AG09309 (cell line): Measurements from ENCODE around the gene TFF1.

Experiments used
- DNase-seq: peaks from one replicate; pipeline ENCODE4 v3.0.0-alpha.2; 2010; ENCODE audit warnings: low read depth
- H3K4me3 ChIP-seq: 2 replicates; pipeline ENCODE4 v1.5.1; 2011; ENCODE audit warnings: mild to moderate bottlenecking, low read depth, low read length, moderate library complexity; ENCODE audit not compliant: control insufficient read depth
- TF ChIP-seq, protein P1 (sequence below): IDR thresholded peaks from 2 replicates; pipeline ENCODE4 v1.5.1; 2011; ENCODE audit warnings: mild to moderate bottlenecking, low read depth, low read length, inconsistent platforms; ENCODE audit not compliant: insufficient read depth, control insufficient read depth; ENCODE audit errors: missing control alignments

Gene TFF1

DNA sequence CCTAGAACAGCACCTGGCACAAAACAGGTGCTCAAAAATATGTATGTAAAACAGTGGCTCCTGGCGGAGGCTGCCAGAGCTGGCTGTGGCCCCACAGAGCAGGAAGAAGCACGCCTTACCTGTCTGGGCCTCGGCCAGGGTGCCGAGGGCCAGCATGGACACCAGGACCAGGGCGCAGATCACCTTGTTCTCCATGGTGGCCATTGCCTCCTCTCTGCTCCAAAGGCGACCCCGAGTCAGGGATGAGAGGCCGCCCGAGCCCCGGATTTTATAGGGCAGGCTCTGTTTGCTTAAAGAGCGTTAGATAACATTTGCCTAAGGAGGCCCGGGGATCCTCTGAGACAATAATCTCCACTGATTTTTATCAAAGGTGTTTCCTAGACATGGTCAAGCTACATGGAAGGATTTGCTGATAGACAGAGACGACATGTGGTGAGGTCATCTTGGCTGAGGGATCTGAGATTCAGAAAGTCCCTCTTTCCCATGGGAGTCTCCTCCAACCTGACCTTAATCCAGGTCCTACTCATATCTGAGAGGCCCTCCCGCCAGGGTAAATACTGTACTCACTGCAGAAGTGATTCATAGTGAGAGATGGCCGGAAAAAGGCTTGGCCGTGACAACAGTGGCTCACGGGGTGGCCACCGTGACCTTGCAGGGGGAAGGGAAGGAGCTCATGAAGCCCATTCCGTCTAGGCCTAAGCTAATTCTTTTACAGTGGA, at the start of gene TFF1:
Gene TFF1, minus strand, starts transcription at position 244 of the 719 bp plus-strand sequence. Its CDS starts 40 bp downstream, at position 204.
- no peak for DNase-seq
- TF ChIP-seq, protein P1, sequence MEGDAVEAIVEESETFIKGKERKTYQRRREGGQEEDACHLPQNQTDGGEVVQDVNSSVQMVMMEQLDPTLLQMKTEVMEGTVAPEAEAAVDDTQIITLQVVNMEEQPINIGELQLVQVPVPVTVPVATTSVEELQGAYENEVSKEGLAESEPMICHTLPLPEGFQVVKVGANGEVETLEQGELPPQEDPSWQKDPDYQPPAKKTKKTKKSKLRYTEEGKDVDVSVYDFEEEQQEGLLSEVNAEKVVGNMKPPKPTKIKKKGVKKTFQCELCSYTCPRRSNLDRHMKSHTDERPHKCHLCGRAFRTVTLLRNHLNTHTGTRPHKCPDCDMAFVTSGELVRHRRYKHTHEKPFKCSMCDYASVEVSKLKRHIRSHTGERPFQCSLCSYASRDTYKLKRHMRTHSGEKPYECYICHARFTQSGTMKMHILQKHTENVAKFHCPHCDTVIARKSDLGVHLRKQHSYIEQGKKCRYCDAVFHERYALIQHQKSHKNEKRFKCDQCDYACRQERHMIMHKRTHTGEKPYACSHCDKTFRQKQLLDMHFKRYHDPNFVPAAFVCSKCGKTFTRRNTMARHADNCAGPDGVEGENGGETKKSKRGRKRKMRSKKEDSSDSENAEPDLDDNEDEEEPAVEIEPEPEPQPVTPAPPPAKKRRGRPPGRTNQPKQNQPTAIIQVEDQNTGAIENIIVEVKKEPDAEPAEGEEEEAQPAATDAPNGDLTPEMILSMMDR: no peak

DNA sequence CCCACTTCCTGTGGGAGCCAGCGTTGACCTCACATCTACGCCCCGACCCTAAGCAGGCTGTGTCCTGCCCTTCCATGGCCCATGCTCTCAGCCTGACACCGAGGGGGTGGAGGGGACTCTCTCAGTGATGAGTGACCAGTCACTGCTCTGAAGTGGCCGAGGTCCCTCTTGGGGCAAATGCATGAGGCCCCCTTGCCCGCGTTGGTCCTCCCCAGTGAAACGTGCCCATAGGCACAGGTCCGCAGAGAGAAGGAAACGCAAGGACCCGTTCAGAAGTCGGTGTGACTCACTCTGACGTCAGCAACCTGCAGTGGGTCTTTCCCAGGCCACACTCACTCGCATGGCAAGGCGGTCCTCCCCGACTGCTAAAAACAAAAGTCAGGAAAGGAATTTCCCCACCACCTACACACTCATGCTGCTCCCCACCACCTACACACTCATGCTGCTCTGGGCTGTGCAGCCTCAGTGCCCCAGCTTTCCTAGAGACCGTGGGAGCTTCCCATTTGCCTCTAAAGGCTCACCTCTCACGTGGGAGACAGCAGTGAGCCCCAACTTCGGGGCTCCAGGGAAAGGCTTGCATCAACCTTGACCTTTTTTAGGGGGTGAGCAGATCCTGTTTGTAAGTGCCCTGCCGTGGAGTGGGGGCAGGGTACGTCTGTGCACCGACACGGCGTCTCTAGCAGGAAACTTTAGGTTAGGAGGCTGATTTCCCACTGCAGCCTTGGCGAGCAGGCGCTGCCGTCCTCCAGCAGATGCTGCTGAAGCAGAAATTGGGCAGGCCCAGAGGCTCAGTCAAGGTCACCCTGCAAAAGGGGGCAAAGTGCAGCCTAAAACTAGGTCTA, 48.8 kb upstream of the TFF1 start:
- no peak for DNase-seq
- no peak overlapping the region for H3K4me3 ChIP-seq

More for the DNA sequence above, at the start of gene TFF1:
- H3K4me3 ChIP-seq: no peak within 1 kb of the TSS

DNA sequence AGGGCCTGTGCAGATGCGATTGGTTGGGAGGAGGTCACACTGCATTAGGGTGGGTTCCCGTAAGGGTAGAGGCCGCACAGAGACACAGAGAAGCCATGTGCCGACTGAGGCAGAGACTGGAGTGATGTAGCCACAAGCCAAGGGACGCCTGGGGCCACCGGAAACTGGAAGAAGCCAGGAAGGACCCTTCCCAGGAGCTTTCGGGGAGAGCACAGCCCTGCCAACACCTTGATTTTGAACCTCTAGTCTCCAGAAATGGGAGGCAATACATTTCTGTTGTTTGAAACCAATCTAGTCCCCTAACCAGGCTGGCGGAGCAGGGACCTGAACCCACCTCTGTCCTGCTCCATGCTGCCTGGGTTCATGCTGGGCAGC, 48.2 kb upstream of the TFF1 start:
- no peak for DNase-seq
- TF ChIP-seq, protein P1: no peak
- H3K4me3 ChIP-seq: no peak overlapping the region

More for the DNA sequence above, 48.8 kb upstream of the TFF1 start:
- TF ChIP-seq, protein P1: no peak

DNA sequence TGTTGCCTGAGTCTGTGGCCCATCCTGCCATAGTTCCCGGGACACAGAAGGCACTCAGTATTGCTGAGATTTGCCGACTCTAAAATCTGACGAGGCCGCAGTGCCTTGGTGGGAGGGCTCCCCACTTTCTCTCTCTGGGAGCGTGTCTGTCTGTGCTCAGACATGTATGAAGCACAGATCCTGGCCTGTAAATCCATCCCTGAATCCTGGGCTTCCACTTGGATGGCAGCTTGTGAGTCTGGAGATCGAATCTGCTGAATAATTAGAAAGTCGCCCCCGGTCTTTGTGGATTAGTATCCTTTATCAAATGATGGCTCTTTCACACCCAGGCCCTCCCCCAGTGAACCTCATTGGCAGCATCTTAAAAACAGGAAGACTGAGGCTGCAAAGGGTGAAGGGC, 47.7 kb upstream of the TFF1 start:
- DNase-seq: no peak
- TF ChIP-seq, protein P1: no peak
- H3K4me3 ChIP-seq: no peak overlapping the region

DNA sequence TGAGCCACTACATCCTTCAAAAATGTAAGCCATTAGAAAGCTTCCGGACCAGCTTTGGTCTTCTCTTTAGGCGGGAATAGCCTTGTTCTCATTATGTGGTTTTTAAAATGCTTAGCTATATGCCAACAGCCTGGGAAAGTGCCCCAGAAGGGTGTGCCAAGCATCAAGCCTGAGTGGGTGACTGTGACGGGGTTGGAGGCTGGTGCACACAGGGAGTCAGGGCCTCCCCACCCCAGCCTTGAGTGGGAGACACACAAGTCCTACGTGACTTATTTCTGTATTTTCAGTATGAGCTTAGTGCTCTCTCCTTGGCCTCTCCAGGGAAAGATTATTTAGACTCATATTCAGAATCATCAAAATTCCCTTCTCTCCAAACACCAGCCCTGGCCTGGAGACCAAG, 47.2 kb upstream of the TFF1 start:
- TF ChIP-seq, protein P1: no peak
- DNase-seq: no peak
- no peak overlapping the region for H3K4me3 ChIP-seq

DNA sequence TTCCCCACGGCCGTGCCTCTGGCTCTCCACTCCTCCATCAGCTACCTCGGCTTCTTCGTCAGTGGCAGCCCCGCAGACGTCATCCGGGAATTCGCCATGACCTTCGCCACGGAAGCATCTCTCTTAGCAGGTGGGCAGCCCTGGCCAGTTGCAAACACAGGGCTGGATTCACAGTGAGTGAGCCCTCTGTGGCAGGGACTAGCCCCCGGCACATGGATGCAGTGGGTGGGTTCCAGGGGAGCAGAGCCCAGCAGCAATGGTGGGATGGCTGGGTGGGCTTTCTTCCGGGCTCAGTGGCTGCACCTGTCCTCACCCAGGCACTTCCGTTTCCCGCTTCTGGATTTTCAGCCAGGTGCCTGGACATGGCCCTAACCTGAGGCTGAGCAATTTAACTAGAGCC, 46.8 kb upstream of the TFF1 start:
- TF ChIP-seq, protein P1: no peak
- no peak overlapping the region for H3K4me3 ChIP-seq
- no peak for DNase-seq
